BE2C (cell line): ENCODE measurements around the gene XRCC1.
A peak's percentile ranks its signal among the peaks of the same experiment; 100 is the strongest.

Source experiments
- DNase-seq: peaks from one replicate; pipeline ENCODE4 v3.0.0-alpha.2; 2020
- H3K27me3 ChIP-seq: fragments of 250-450 bp; sonication (Bioruptor Pico); 2 replicates; pipeline ENCODE4 v1.5.1; 2020; ENCODE audit warnings: mild to moderate bottlenecking
- H3K36me3 ChIP-seq: fragments of 250-450 bp; sonication (Bioruptor Pico); 2 replicates; pipeline ENCODE4 v1.5.1; 2020; ENCODE audit warnings: mild to moderate bottlenecking
- H3K4me1 ChIP-seq: fragments of 250-450 bp; sonication (Bioruptor Pico); 2 replicates; pipeline ENCODE4 v1.5.1; 2020
- H3K4me3 ChIP-seq: 2 replicates; pipeline ENCODE4 v1.5.1; 2011; ENCODE audit warnings: low read depth, low read length
- H3K9me3 ChIP-seq: fragments of 250-450 bp; sonication (Bioruptor Pico); 2 replicates; pipeline ENCODE4 v1.5.1; 2020
- CTCF ChIP-seq: IDR thresholded peaks from 2 replicates; pipeline ENCODE4 v1.5.1; 2012; ENCODE audit warnings: mild to moderate bottlenecking, low read depth, low read length

The XRCC1 gene

GRCh38 chr19:43595999-43596841, 20.9 kb upstream of the XRCC1 start, which contains the start of the genes IRGQ and ZNF576:
Gene IRGQ (minus strand): TSS chr19:43596134. CDS start chr19:43595338, 796 bp downstream.
Gene ZNF576 (plus strand): TSS chr19:43596595. CDS start chr19:43597109, 514 bp downstream.
- no peak for TF ChIP-seq CTCF
- Histone ChIP-seq H3K9me3 (no peaks in the 10 kb centered on the region), H3K4me1 (no peaks in the 10 kb centered on the region), H3K36me3 (peaks cover 13% of the 10 kb centered on the region; the same call in 1 of the 2 replicates), H3K27me3 (no peaks in the 10 kb centered on the region), H3K4me3 (peak within 1 kb of the TSS; percentile 92)
- peak; percentile 100 for DNase-seq

- H3K36me3 ChIP-seq, result peaks cover 13% of the 10 kb centered on the region; the same call in 1 of the 2 replicates
- no peaks in the 10 kb centered on the region for H3K4me1 ChIP-seq
- no peaks in the 10 kb centered on the region for H3K27me3 ChIP-seq
- TF ChIP-seq CTCF, result no peak
- H3K4me3 ChIP-seq, result peak overlapping the region; percentile 92
- no peaks in the 10 kb centered on the region for H3K9me3 ChIP-seq
- DNase-seq, result no peak
Observed at GRCh38 chr19:43595605-43595998, 20.3 kb upstream of the XRCC1 start.

- Histone ChIP-seq H3K4me1 (no peaks in the 10 kb centered on the region), H3K9me3 (no peaks in the 10 kb centered on the region), H3K36me3 (peaks cover 10% of the 10 kb centered on the region; the same call in 1 of the 2 replicates), H3K27me3 (no peaks in the 10 kb centered on the region), H3K4me3 (peak overlapping the region; percentile 92)
- TF ChIP-seq CTCF, result peak; percentile 89
- DNase-seq, result peak; percentile 78
Observed at GRCh38 chr19:43594710-43595604, 19.6 kb upstream of the XRCC1 start.

GRCh38 chr19:43594081-43594697, 18.9 kb upstream of the XRCC1 start:
- peaks cover 9% of the 10 kb centered on the region; the same call in 1 of the 2 replicates for H3K36me3 ChIP-seq
- TF ChIP-seq CTCF, result no peak
- no peak overlapping the region; the same call in 1 of the 2 replicates for H3K4me3 ChIP-seq

GRCh38 chr19:43592800-43593350, 17.5 kb upstream of the XRCC1 start:
- no peaks in the 10 kb centered on the region for H3K9me3 ChIP-seq
- no peak for TF ChIP-seq CTCF
- H3K27me3 ChIP-seq, result no peaks in the 10 kb centered on the region
- no peaks in the 10 kb centered on the region for H3K4me1 ChIP-seq
- no peak for DNase-seq
- H3K36me3 ChIP-seq, result peaks cover 9% of the 10 kb centered on the region; the same call in 1 of the 2 replicates
- H3K4me3 ChIP-seq, result no peak overlapping the region

More at GRCh38 chr19:43594081-43594697, 18.9 kb upstream of the XRCC1 start:
- DNase-seq, result no peak
- no peaks in the 10 kb centered on the region for H3K9me3 ChIP-seq
- H3K27me3 ChIP-seq, result no peaks in the 10 kb centered on the region
- no peaks in the 10 kb centered on the region for H3K4me1 ChIP-seq
